HG03045 (cell line): ENCODE data around the gene CDCA4.
A peak's percentile ranks its signal among the peaks of the same experiment; 100 is the strongest.

Experiments used
- ATAC-seq: cut with Tn5 transposase; IDR thresholded peaks from one replicate; pipeline ENCODE4 v1.9.1; 2021; ENCODE audit warnings: mild to moderate bottlenecking, moderate library complexity; ENCODE audit not compliant: unreplicated experiment

CDCA4 gene

DNA sequence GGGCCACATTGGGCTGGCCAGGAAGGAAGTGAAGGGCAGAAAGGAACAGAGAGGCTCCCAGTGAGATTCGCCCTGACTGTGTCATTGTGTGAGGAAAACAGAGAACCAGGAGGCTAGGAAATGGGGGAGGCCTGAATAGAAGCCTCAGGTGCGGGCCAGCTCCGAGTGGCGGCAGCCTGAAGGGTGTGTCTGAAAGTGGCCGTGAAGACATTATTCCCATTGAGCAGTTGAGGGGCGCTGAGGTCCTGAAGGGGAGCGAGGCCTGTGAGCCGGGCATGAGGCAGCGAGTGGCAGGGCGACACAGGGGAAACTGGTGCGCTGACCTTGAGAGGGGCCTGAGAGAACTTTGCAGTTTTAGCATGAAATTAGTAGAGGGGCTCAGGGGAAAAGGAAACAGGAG lies 28.4 kb downstream of the CDCA4 start:
- no peak for ATAC-seq

- ATAC-seq, result no peak
Observed at GRCh38 chr14:104991896-104992230, 29.0 kb downstream of the CDCA4 start.

- ATAC-seq, result no peak
Observed at GRCh38 chr14:104989951-104990303, 31.0 kb downstream of the CDCA4 start.

DNA sequence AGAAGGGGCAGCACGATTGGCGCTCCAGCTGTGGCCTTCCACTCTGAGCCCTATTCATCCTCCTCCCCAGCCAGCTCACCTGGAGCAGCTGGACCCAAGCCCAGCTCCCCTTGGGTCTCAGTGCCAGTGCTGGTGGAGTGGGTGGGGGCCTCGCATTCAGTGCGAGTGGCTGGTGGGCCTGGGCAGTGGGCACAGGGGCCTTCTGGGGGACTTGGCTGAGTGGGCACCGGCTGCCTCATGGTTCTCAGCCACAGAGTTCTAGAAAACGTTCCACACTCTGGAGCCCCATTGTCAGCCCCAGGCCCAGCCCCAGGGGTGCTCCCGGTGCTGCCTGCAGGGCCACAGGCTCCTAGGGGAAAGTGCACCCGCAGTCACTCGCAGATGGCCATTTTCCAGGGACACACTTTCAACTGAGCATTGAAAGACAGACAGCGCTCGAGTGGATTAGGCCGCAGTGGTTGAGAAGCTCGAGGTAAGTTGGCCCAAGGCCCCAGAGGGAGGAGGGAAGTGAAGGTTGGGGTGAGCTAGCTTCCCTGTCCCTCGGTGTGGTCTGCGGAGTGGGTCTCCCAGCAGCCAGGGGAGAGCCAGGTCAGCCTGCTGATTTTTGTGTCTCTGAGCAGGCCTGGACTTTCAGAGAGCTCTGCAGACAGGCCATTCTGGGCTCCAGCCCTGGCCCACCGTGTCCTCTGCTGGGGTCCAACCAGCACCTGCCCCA lies 31.5 kb downstream of the CDCA4 start:
- no peak for ATAC-seq

DNA sequence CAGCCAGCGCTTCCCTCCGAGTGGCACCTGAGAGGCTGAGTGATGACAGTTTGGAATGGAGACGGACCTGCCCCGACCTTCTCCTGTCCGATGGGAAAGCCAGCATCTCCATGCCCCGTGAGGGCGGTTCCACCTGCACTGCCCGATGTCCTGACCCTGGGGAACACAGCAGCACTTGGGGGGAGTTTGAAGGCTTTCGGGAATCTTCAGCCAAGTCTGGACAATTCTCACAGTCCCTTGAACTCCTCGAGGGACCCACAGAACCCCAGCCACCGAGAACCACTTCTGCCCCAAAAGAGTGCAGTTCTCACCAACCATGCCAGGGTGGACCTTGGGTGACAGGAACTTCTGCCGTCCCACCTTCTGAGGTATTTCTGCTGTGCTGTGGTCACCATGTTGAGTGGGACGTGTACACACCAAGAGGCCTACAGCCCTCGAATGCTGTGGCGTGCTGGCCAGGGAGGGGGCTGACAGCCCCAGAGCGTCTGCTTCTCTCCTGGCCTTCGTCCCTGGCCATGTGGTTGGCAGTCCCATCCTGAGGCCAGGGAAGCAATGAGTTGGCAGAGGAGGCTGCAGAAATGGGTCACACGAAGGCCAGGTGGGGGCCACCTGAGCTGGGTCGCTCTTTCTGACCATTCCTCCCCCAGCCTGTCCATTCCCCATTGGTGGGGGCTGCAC lies 34.3 kb downstream of the CDCA4 start:
- ATAC-seq, result no peak

GRCh38 chr14:104985675-104986486 lies 35.0 kb downstream of the CDCA4 start, which contains the start of gene CLBA1:
Gene CLBA1 (plus strand): TSS chr14:104985788. CDS start chr14:104986432, 644 bp downstream.
- peak; percentile 81 for ATAC-seq

DNA sequence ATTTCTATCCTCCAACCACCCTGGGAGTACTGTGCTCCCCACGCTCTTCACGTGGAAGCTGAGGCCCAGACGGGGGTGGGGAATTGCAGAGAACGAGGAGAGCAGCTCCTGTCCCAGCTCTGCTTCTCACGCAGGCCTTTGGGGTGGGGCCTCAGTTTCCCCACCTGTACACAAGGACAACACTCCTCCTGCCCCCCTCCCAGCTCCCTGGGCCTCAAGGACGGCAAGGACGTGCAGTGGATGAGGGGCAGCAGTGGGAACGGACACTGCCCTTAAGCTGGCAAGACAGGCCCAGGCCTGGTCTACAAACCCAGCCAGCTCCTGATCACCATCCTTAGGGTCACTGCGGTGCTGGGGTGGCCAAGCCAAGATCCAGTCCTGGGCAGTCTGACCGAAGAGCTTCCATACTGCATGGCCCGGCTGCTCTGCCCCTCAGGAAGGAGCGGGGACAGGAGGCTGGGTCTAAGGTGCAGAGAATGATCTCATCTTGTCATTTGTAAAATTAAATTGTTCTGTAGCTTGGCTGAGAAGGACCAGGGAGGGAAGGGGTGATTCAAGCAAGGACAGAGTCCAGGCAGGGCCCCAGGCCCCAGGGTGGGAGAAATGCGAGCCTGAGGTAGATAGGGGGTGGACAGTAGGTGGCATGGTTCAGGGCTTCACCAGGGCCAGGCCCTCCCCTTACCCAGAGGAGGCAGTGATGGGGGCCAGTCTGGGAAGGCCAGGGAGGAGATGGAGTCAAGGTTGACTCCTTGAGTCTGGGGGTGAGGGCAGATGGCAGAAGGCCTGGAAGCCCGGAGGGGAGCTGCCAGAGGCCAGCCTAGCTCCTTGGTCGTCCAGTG lies 36.6 kb downstream of the CDCA4 start:
- no peak for ATAC-seq

DNA sequence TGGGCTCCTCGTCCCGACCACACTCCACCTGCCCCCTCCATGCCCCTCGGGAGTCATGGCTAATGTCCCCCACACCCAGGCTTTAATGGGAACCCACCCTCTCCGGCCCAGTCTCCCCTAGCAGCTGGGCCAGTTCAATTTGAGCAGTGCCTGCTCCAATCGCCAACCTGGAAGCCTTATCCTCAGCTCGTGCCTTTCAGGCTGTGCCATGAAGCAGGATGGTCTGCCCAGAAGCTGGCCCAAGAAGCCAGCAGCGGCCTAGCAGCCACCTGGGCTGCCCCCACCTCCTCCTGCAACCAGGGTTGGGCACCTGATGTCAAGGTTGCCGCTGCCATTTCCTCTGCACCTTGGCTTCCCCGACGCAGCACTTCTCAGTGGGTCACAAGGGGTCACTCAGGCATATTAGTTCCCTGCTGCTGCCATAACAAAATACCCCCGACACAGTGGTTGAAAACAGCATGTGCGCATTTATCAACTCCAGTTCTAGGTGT lies 37.6 kb downstream of the CDCA4 start:
- ATAC-seq, result no peak

DNA sequence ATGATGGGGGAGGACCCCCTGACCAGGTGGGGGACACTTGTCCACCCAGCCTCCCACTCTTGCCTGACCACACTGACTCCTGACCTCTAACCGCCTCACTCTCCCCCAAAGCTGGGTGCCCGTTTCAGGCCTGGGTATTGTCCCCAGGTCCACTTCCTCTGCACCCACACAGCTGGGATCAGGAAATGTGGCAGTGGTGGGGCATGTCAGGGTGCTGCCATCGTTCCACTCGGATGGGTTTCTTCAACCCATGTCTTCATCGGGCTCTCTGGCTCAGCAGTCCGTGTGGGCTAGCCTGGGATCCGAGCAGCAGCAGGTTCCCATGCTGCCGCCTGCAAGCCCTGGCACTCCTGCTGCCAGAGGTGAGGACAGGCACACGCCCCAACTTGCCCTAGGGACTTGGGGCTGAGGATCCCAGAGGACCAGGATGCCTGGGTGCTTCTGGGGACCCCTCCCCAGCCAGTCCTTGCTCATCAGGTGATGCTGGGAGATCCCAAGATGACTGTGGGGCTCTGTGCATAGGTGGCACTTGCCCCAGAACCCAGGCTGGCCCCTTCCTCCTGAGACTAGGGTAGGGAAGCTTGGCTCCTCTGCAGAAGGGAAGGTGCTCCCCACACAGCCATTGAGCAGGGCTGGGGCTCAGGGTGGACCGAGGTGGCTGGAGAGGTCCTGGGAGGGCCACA lies 38.2 kb downstream of the CDCA4 start:
- ATAC-seq, result no peak

DNA sequence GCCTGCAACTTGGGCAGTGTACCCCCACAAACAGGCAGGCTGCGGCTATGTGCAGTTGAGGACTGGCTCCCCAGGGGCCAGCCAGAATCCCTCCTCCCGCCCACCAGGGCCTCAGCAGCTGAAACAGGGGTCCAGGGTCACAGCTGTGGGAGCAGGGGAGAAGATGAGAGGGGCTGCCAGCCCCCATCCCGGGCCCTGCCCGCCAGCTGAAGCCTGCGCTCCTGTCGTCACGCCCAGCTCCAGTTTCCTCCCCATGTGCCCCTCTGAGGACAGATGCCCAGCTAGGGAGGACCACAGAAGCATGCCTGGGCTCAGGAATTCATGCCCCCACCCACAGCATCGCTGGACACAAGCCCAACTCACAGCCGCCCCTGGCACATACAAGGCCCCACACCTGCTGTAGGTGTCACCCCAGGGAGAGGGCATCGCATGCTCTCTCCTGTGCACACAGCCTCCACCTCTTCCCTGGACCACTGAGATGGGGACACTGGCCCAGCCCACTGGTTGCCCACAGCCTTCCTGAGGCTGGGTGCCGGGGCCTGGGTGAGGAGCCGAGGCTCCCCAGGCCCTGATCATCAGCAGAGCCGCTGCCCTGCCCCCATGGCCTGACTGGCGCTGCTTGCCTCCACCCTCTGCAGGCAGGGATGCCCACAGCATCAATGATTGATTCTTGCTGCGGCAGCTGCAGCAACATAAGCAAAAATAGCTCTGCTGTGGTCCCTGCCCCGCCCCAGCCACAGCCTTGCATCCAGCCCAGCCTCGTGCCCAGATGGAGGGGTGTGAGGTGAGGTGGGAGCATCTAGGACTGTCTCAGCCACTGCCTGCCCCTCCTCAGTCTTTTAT lies 39.0 kb downstream of the CDCA4 start:
- no peak for ATAC-seq

GRCh38 chr14:104980611-104981531 lies 40.0 kb downstream of the CDCA4 start:
- ATAC-seq, result no peak

DNA sequence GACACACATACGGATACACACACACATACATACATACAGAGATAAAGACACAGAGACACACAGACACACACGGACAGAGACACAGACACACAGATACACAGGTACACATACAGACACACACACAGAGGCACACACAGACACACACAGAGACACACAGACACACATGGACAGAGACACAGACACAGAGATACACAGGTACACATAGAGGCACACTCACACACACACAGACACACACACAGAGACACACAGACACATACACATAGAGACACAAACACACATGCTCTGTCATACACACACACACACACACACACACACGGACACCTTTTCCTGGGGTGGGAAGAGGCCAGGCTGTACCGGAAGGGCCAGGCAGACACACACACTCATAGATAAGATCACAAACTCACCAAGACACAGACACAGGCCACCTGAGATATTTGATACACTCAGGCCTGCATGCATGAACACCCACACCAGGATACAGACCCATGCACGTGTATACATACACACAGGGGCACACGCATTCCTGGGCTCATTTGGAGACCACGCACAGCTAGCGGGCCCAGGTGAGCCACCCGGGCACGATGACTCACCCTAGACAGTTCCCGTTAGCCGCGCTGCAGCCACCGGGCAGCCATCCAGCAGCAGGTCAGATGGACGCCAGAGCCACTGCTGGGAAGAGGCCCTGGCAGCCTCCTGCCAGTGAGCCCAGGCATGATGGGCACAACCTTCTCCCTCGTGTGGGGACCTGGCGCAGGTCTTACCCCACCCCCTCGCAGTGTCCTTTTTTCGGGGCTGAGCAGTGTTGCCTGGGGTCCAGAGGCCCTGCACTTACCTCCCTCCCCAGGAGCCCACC lies 40.9 kb downstream of the CDCA4 start:
- ATAC-seq, result no peak

- ATAC-seq, result no peak
Observed at GRCh38 chr14:104978746-104979691, 41.9 kb downstream of the CDCA4 start.

DNA sequence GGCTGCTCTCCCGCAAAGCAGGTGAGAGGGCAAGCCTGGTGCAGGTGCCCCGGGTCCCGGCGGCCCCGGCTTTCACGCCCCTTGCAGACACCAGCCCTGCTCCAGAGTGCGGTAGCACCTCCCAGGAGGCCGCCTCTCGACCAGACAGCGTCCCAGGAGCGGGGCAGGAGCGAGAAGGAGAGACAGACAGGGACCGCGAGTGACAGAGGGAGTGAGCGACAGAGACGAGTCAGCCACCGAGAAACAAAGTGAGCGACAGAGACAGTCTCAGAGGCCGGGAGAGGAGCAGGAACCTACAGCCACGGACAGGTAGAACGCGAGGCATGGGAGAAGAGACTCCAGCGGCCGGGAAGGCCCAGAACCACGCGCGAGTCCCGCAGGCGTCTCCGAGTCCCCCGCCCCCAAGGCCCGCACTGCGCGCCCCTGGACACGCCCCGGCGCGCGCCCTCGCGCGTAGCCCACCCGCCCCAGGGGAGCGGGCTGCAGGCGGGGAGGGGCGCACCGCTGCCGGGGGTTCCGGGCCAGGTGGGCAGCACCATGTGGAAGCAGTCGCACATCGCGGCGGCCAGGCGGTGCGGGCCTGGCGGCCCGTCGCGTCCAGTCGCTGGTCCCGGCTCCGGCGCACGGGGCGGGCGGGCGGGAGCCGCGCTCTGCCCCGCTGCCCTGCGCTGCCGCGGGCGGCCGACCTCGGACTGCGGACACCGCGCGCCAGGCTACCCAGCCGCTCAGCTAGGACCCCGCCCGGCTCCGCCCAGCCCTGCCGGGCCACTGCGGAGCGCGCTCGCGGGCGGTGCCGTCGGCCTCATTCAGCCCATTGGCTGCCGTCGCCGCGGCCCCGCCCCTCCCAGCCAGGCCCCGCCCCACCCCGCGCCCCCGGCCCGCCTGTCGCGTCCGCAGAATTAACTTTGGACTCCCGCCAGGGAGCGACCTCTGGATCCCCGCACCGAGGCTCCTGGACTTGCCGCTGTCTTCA lies 42.9 kb downstream of the CDCA4 start, which contains the start of gene AHNAK2:
Gene AHNAK2, minus strand, starts transcription at position 694 of the 973 bp plus-strand sequence. Its CDS starts 137 bp downstream, at position 557.
- ATAC-seq, result no peak
